PC-3 (cell line): Measurements from ENCODE around the gene CHD3. TPM values are rescaled to one million over a fixed set of nuclear protein-coding genes. Genes with fewer than 3 reads are reported as not detected.

Source experiments
- ATAC-seq: fragments of 200-7000 bp; cut with Tn5 transposase; 2 replicates; pipeline ENCODE4 v1.9.1; 2020; ENCODE audit warnings: mild to moderate bottlenecking, moderate library complexity
- BruUV-seq: library from RNA; stranded (reverse); fragments of 400-500 nt; replicated peaks from 2 replicates; lab custom pipeline; 2021; lab: Mats Ljungman, UMichigan
- CTCF ChIA-PET: fragments of 300-600 bp; sonication (Branson Sonifier 250); formaldehyde crosslinking; loops from one replicate; lab custom pipeline; 2022; ENCODE audit warnings: antibody characterized with exemption; lab: Charles Lee
- POLR2A ChIA-PET: fragments of 300-600 bp; sonication (Branson Sonifier 250); formaldehyde crosslinking; loops from one replicate; lab custom pipeline; 2022; ENCODE audit warnings: antibody characterized with exemption; ENCODE audit not compliant: unreplicated experiment; lab: Charles Lee
- DNase-seq: peaks from one replicate; pipeline ENCODE4 v3.0.0-alpha.2; 2015
- H2AFZ ChIP-seq: fragments of 300-600 bp; sonication (generic); 2 replicates; pipeline ENCODE4 v1.6.0; 2016; ENCODE audit warnings: antibody characterized with exemption, low read length
- H3F3A ChIP-seq: fragments of 300-600 bp; sonication (generic); one replicate; pipeline ENCODE4 v1.6.0; 2017; ENCODE audit warnings: antibody characterized with exemption, low read length, control low read depth, mild to moderate bottlenecking; ENCODE audit not compliant: unreplicated experiment
- H3K27ac ChIP-seq: fragments of 300-600 bp; sonication (generic); 2 replicates; pipeline ENCODE4 v1.5.1; 2016; ENCODE audit warnings: mild to moderate bottlenecking, low read length
- H3K27me3 ChIP-seq: fragments of 300-600 bp; sonication (generic); 2 replicates; pipeline ENCODE4 v1.6.1; 2016; ENCODE audit warnings: low read length, mixed read lengths
- H3K36me3 ChIP-seq: fragments of 300-600 bp; sonication (generic); 2 replicates; pipeline ENCODE4 v1.6.1; 2016; ENCODE audit warnings: low read depth, mixed run types, low read length, mixed read lengths
- H3K4me1 ChIP-seq: fragments of 300-600 bp; sonication (generic); 2 replicates; pipeline ENCODE4 v1.5.1; 2016; ENCODE audit warnings: low read length; ENCODE audit not compliant: insufficient read depth
- H3K4me2 ChIP-seq: fragments of 300-600 bp; sonication (generic); 2 replicates; pipeline ENCODE4 v1.6.0; 2016; ENCODE audit warnings: low read length
- H3K4me3 ChIP-seq: fragments of 300-600 bp; sonication (generic); 2 replicates; pipeline ENCODE4 v1.5.1; 2016; ENCODE audit warnings: mild to moderate bottlenecking, low read length, mixed read lengths
- H3K79me2 ChIP-seq: fragments of 300-600 bp; sonication (generic); 2 replicates; pipeline ENCODE4 v1.6.1; 2017; ENCODE audit warnings: low read length, mixed read lengths
- H3K9ac ChIP-seq: fragments of 300-600 bp; sonication (generic); 2 replicates; pipeline ENCODE4 v1.6.0; 2016; ENCODE audit warnings: mild to moderate bottlenecking, low read length
- H3K9me2 ChIP-seq: fragments of 300-600 bp; sonication (generic); replicated peaks from 2 replicates; pipeline ENCODE4 v1.6.1; 2016; ENCODE audit warnings: mixed run types, low read length, mixed read lengths
- H3K9me3 ChIP-seq: fragments of 300-600 bp; sonication (generic); 2 replicates; pipeline ENCODE4 v1.6.1; 2016; ENCODE audit warnings: low read length, mixed read lengths
- H4K20me1 ChIP-seq: fragments of 300-600 bp; sonication (generic); 2 replicates; pipeline ENCODE4 v1.6.1; 2016; ENCODE audit warnings: low read length, mixed read lengths
- CTCF ChIP-seq: fragments of 300-600 bp; sonication (generic); conservative IDR thresholded peaks from 2 replicates; pipeline ENCODE4 v1.5.1; 2017; ENCODE audit warnings: antibody characterized with exemption, low read depth, mild to moderate bottlenecking, low read length
- EZH2 ChIP-seq: fragments of 300-600 bp; sonication (generic); IDR thresholded peaks from one replicate; pipeline ENCODE4 v1.6.1; 2017; ENCODE audit warnings: antibody characterized with exemption, mild to moderate bottlenecking, low read length; ENCODE audit not compliant: unreplicated experiment
- EZH2phosphoT487 ChIP-seq: fragments of 300-600 bp; sonication (generic); IDR thresholded peaks from 2 replicates; pipeline ENCODE4 v1.6.1; 2018; ENCODE audit warnings: mild to moderate bottlenecking, antibody characterized with exemption, low read length, borderline replicate concordance
- intact Hi-C: fragments of 100-400 bp; cut with micrococcal nuclease; formaldehyde crosslinking; loops from 2 replicates; pipeline ENCODE4 v1.9.0; 2023
- total RNA-seq: library from RNA; depleted of rRNA; stranded (reverse); fragments of >200 nt; gene quantifications from 2 replicates; pipeline ENCODE4 v1.2.3, GENCODE V29; 2014

Gene CHD3
- total RNA-seq, 1 experiment from 2014 or later = 102 TPM

GRCh38 chr17:7852262-7852670 lies 36.3 kb upstream of the CHD3 start:
- Histone ChIP-seq H3K9me2 (no peaks in the 10 kb centered on the region), H3K27me3 (no peaks in the 10 kb centered on the region), H2AFZ (no peak overlapping the region), H3K4me1 (peaks cover 18% of the 10 kb centered on the region), H3K27ac (no peak overlapping the region), H3K36me3 (peaks cover 8% of the 10 kb centered on the region; the same call in 1 of the 2 replicates), H3K9ac (no peak overlapping the region), H4K20me1 (no peaks in the 10 kb centered on the region), H3K4me2 (no peak overlapping the region), H3K4me3 (no peak overlapping the region), H3K79me2 (peaks cover 18% of the 10 kb centered on the region), H3K9me3 (no peaks in the 10 kb centered on the region), H3F3A (no peaks in the 10 kb centered on the region)
- intact Hi-C loops = no loop called here
- no TSS peak for BruUV-seq
- ATAC-seq (no peak), DNase-seq (no peak)
- POLR2A ChIA-PET = no interaction called here
- CTCF ChIA-PET = no interaction called here
- TF ChIP-seq EZH2 (no peak), CTCF (no peak), EZH2phosphoT487 (no peak)

- DNase-seq = no peak
- Histone ChIP-seq H3K27ac (no peak overlapping the region), H4K20me1 (no peaks in the 10 kb centered on the region), H3K9ac (no peak overlapping the region), H3F3A (no peaks in the 10 kb centered on the region), H3K4me2 (no peak overlapping the region), H3K4me1 (peaks cover 18% of the 10 kb centered on the region), H3K9me2 (no peaks in the 10 kb centered on the region), H3K27me3 (no peaks in the 10 kb centered on the region), H3K4me3 (no peak overlapping the region), H3K9me3 (no peaks in the 10 kb centered on the region), H3K36me3 (peaks cover 8% of the 10 kb centered on the region; the same call in 1 of the 2 replicates), H2AFZ (no peak overlapping the region), H3K79me2 (peaks cover 21% of the 10 kb centered on the region)
- ChIA-PET POLR2A (no interaction called here), CTCF (no interaction called here)
- BruUV-seq = no TSS peak
- TF ChIP-seq EZH2phosphoT487 (no peak), EZH2 (no peak), CTCF (no peak)
- intact Hi-C loops = no loop called here
- ATAC-seq = no peak
These were observed 35.5 kb upstream of the CHD3 start for GRCh38 chr17:7852919-7853690.

- Histone ChIP-seq H3K9me3 (no peaks in the 10 kb centered on the region), H3K4me2 (no peak overlapping the region), H3K79me2 (peaks cover 26% of the 10 kb centered on the region), H3K4me1 (peaks cover 18% of the 10 kb centered on the region), H3K4me3 (no peak overlapping the region), H2AFZ (no peak overlapping the region), H3K9me2 (no peaks in the 10 kb centered on the region), H3K27ac (no peak overlapping the region), H3F3A (no peaks in the 10 kb centered on the region), H3K27me3 (no peaks in the 10 kb centered on the region), H3K9ac (no peak overlapping the region), H3K36me3 (peaks cover 8% of the 10 kb centered on the region; the same call in 1 of the 2 replicates), H4K20me1 (no peaks in the 10 kb centered on the region)
- ChIA-PET POLR2A (no interaction called here), CTCF (no interaction called here)
- ATAC-seq = no peak
- TF ChIP-seq CTCF (no peak), EZH2 (no peak), EZH2phosphoT487 (no peak)
- no TSS peak for BruUV-seq
- DNase-seq = no peak
- intact Hi-C loops = no loop called here
These were observed 34.9 kb upstream of the CHD3 start for GRCh38 chr17:7853691-7854038.
